H9 (cell line): Measurements from ENCODE around the gene MCM7. TPM values are rescaled to one million over a fixed set of nuclear protein-coding genes. Genes with fewer than 3 reads are reported as not detected.

Experiments
- DNase-seq: peaks from one replicate; pipeline ENCODE4 v3.0.0-alpha.2; 2017
- H2AFZ ChIP-seq: one replicate; pipeline ENCODE4 v1.6.1; 2013; ENCODE audit warnings: mild to moderate bottlenecking, low read length, control low read depth, moderate library complexity
- H2AK5ac ChIP-seq: 2 replicates; pipeline ENCODE4 v1.6.1; 2013; ENCODE audit warnings: low read length, control low read depth, mixed read lengths; ENCODE audit not compliant: insufficient read length
- H2BK120ac ChIP-seq: one replicate; pipeline ENCODE4 v1.6.1; 2013; ENCODE audit warnings: low read depth, mild to moderate bottlenecking, low read length, control low read depth, inconsistent platforms; ENCODE audit not compliant: poor library complexity, severe bottlenecking
- H2BK12ac ChIP-seq: 2 replicates; pipeline ENCODE4 v1.6.1; 2013; ENCODE audit warnings: low read length, control low read depth, mixed read lengths, low read depth; ENCODE audit not compliant: insufficient read length
- H2BK15ac ChIP-seq: 2 replicates; pipeline ENCODE4 v1.6.1; 2013; ENCODE audit warnings: low read depth, low read length, control low read depth
- H2BK20ac ChIP-seq: one replicate; pipeline ENCODE4 v1.6.1; 2013; ENCODE audit warnings: low read depth, mild to moderate bottlenecking, low read length, control low read depth, inconsistent platforms; ENCODE audit not compliant: poor library complexity, severe bottlenecking
- H2BK5ac ChIP-seq: 2 replicates; pipeline ENCODE4 v1.6.1; 2013; ENCODE audit warnings: low read length, control low read depth, mixed read lengths; ENCODE audit not compliant: insufficient read length
- H3K14ac ChIP-seq: 2 replicates; pipeline ENCODE4 v1.6.1; 2013; ENCODE audit warnings: low read length, control low read depth; ENCODE audit not compliant: insufficient read depth
- H3K18ac ChIP-seq: 2 replicates; pipeline ENCODE4 v1.6.1; 2013; ENCODE audit warnings: low read depth, mild to moderate bottlenecking, mixed read lengths, low read length, control low read depth; ENCODE audit not compliant: insufficient read length
- H3K23ac ChIP-seq: 2 replicates; pipeline ENCODE4 v1.6.1; 2013; ENCODE audit warnings: low read length, control low read depth, mixed read lengths, low read depth; ENCODE audit not compliant: insufficient read length
- H3K23me2 ChIP-seq: 2 replicates; pipeline ENCODE4 v1.6.1; 2013; ENCODE audit warnings: low read depth, mild to moderate bottlenecking, mixed read lengths, low read length, control low read depth; ENCODE audit not compliant: insufficient read length, poor library complexity, severe bottlenecking
- H3K27ac ChIP-seq: 2 replicates; pipeline ENCODE4 v1.5.1; 2013; ENCODE audit warnings: low read length, control low read depth, mixed read lengths, low read depth; ENCODE audit not compliant: insufficient read length
- H3K27me3 ChIP-seq: 2 replicates; pipeline ENCODE4 v1.6.1; 2013; ENCODE audit warnings: low read length, control low read depth, inconsistent platforms; ENCODE audit not compliant: insufficient read depth
- H3K4ac ChIP-seq: 2 replicates; pipeline ENCODE4 v1.6.1; 2013; ENCODE audit warnings: low read depth, mild to moderate bottlenecking, control low read depth, inconsistent platforms, low read length, moderate library complexity
- H3K4me1 ChIP-seq: 2 replicates; pipeline ENCODE4 v1.6.1; 2013; ENCODE audit warnings: low read length, control low read depth, inconsistent platforms; ENCODE audit not compliant: insufficient read depth
- H3K4me2 ChIP-seq: 2 replicates; pipeline ENCODE4 v1.6.1; 2013; ENCODE audit warnings: low read length, control low read depth, mixed read lengths; ENCODE audit not compliant: insufficient read length, insufficient read depth
- H3K56ac ChIP-seq: 2 replicates; pipeline ENCODE4 v1.6.1; 2013; ENCODE audit warnings: low read depth, mild to moderate bottlenecking, mixed read lengths, low read length, control low read depth; ENCODE audit not compliant: insufficient read length
- H3K79me1 ChIP-seq: 2 replicates; pipeline ENCODE4 v1.6.1; 2013; ENCODE audit warnings: low read depth, mild to moderate bottlenecking, moderate library complexity, low read length, control low read depth, inconsistent platforms; ENCODE audit not compliant: insufficient read depth, poor library complexity, severe bottlenecking
- H3K79me2 ChIP-seq: 2 replicates; pipeline ENCODE4 v1.6.1; 2013; ENCODE audit warnings: low read length, control low read depth, inconsistent platforms; ENCODE audit not compliant: insufficient read depth
- H3K9ac ChIP-seq: 2 replicates; pipeline ENCODE4 v1.6.1; 2013; ENCODE audit warnings: low read length, control low read depth, mixed read lengths; ENCODE audit not compliant: insufficient read length; ENCODE audit errors: extremely low read depth
- H3K9me3 ChIP-seq: one replicate; pipeline ENCODE4 v1.6.1; 2013; ENCODE audit warnings: low read depth, low read length, inconsistent platforms; ENCODE audit not compliant: control insufficient read depth
- H3T11ph ChIP-seq: one replicate; pipeline ENCODE4 v1.6.1; 2013; ENCODE audit warnings: mild to moderate bottlenecking, low read length, control low read depth, inconsistent platforms
- H4K20me1 ChIP-seq: one replicate; pipeline ENCODE4 v1.6.1; 2013; ENCODE audit not compliant: control insufficient read depth, insufficient read length, insufficient read depth
- H4K5ac ChIP-seq: 2 replicates; pipeline ENCODE4 v1.6.1; 2013; ENCODE audit warnings: low read depth, mild to moderate bottlenecking, mixed read lengths, low read length, control low read depth; ENCODE audit not compliant: insufficient read length
- H4K8ac ChIP-seq: replicated peaks from 2 replicates; pipeline ENCODE4 v1.6.1; 2013; ENCODE audit warnings: low read length, control low read depth, mixed read lengths, low read depth; ENCODE audit not compliant: insufficient read length
- H4K91ac ChIP-seq: 2 replicates; pipeline ENCODE4 v1.6.1; 2013; ENCODE audit warnings: low read depth, mild to moderate bottlenecking, moderate library complexity, mixed read lengths, low read length, control low read depth; ENCODE audit not compliant: insufficient read length
- H3K27ac Mint-ChIP-seq, 3 experiments: 2 replicates in 2 of 3; 3 replicates in 1 of 3; pipeline ENCODE4 v1.8.0; 2020 to 2021; ENCODE audit warnings: mixed read lengths in 3 of 3, mild to moderate bottlenecking in 1 of 3, moderate library complexity in 1 of 3
- H3K27me3 Mint-ChIP-seq: 2 replicates; pipeline ENCODE4 v1.8.0; 2021; ENCODE audit warnings: low read depth, mild to moderate bottlenecking, moderate library complexity, mixed read lengths
- H3K36me3 Mint-ChIP-seq, 3 experiments: 2 replicates in 2 of 3; 3 replicates in 1 of 3; pipeline ENCODE4 v1.8.0; 2020 to 2021; ENCODE audit warnings: low read depth in 3 of 3, mixed read lengths in 3 of 3; ENCODE audit not compliant: insufficient read depth in 1 of 3
- H3K4me1 Mint-ChIP-seq, 2 experiments: 2 replicates each; pipeline ENCODE4 v1.8.0; 2020; ENCODE audit warnings: mixed read lengths in 2 of 2
- H3K4me3 Mint-ChIP-seq, 2 experiments: 2 replicates in 1 of 2; 3 replicates in 1 of 2; pipeline ENCODE4 v1.8.0; 2020 to 2021; ENCODE audit warnings: mild to moderate bottlenecking in 2 of 2, mixed read lengths in 2 of 2, moderate library complexity in 1 of 2
- H3K9me3 Mint-ChIP-seq, 2 experiments: 2 replicates in 1 of 2; 3 replicates in 1 of 2; pipeline ENCODE4 v1.8.0; 2020; ENCODE audit warnings: mild to moderate bottlenecking in 2 of 2, mixed read lengths in 2 of 2, moderate library complexity in 1 of 2
- CTCF ChIP-seq: fragments of 200-600 bp; sonication (generic); conservative IDR thresholded peaks from 3 replicates; pipeline ENCODE4 v1.8.0; 2021; ENCODE audit warnings: antibody characterized with exemption, mild to moderate bottlenecking
- WGBS: extraction: QIAGEN DNeasy Blood & Tissue Kit; methylation state at CpG from one replicate; pipeline ENCODE4 v1.1.7; 2013; ENCODE audit warnings: missing lambda C conversion rate, low lambda C conversion rate, mixed read lengths; ENCODE audit not compliant: insufficient read length; ENCODE audit errors: extremely low coverage; 5-methylcytosine and 5-hydroxymethylcytosine counted together
- total RNA-seq: library from RNA; stranded (reverse); gene quantifications from 2 replicates; pipeline ENCODE4 v1.2.1, GENCODE V29; 2021

Gene MCM7
- total RNA-seq, 1 experiment from 2014 or later, result 390 TPM

- Histone ChIP-seq H3K27me3 (no peaks in the 10 kb centered on the region), H3K56ac (no peak within 1 kb of the TSS), H4K8ac (no peak within 1 kb of the TSS), H2AFZ (no peak within 1 kb of the TSS), H3K4ac (no peak within 1 kb of the TSS; the same call in 1 of the 2 replicates), H3K23me2 (peaks cover 6% of the 10 kb centered on the region), H3K9me3 (no peaks in the 10 kb centered on the region), H4K5ac (peak within 1 kb of the TSS; percentile 43), H3K14ac (peak within 1 kb of the TSS; percentile 86), H3K4me2 (peak within 1 kb of the TSS; percentile 97), H4K20me1 (no peaks in the 10 kb centered on the region), H2BK5ac (no peak within 1 kb of the TSS), H3K18ac (peak within 1 kb of the TSS; percentile 78), H3K4me1 (peaks cover 3% of the 10 kb centered on the region; the same call in 1 of the 2 replicates), H3T11ph (peak within 1 kb of the TSS; percentile 25), H3K9ac (peak within 1 kb of the TSS; percentile 98), H3K27ac (no peak within 1 kb of the TSS), H3K23ac (no peak within 1 kb of the TSS), H3K79me2 (peaks cover 32% of the 10 kb centered on the region), H4K91ac (peak within 1 kb of the TSS; percentile 94), H2BK15ac (no peak within 1 kb of the TSS), H2BK120ac (peak within 1 kb of the TSS; percentile 87), H2AK5ac (no peak within 1 kb of the TSS), H3K79me1 (no peaks in the 10 kb centered on the region), H2BK12ac (no peak within 1 kb of the TSS), H2BK20ac (no peak within 1 kb of the TSS)
- peak; percentile 98 for TF ChIP-seq CTCF
- H3K4me3 Mint-ChIP-seq, result peak within 1 kb of the TSS; percentile 91 to 98
- WGBS, result no CpG with 5 or more reads among the region's 55 CpGs
- H3K27ac Mint-ChIP-seq, result peak within 1 kb of the TSS; percentile 90 to 99 (median 94)
- peaks cover 4 to 31% of the 10 kb centered on the region in 2 experiments for H3K9me3 Mint-ChIP-seq
- peaks cover 12 to 27% of the 10 kb centered on the region in 2 experiments for H3K4me1 Mint-ChIP-seq
- DNase-seq, result peak; percentile 99
- no peaks in the 10 kb centered on the region; the same call in 1 of the 2 replicates for H3K27me3 Mint-ChIP-seq
- H3K36me3 Mint-ChIP-seq, result peaks cover 40 to 42% (median 41%) of the 10 kb centered on the region in 3 experiments
These were observed 19.6 kb downstream of the MCM7 start, which contains the start of gene ZNF3 for GRCh38 chr7:100081535-100082102. Gene ZNF3, minus strand, starts transcription at chr7:100081723. Its CDS starts 4,366 bp downstream, at chr7:100077357.
